Gastroesophageal sphincter (tissue), 3 donors: ENCODE results near the gene LRP4.

Experiments
- POLR2A ChIP-seq, 2 donors: fragments of 450-650 bp; IDR thresholded peaks; one replicate each; pipeline ENCODE4 v1.6.1; 2017; ENCODE audit warnings: antibody characterized with exemption in 2 of 2, mild to moderate bottlenecking in 2 of 2, moderate library complexity in 1 of 2
- TF ChIP-seq, protein P1 (sequence below), 4 experiments: fragments of 200-600 bp in 2 of 4; fragments of 450-650 bp in 2 of 4; sonication (generic) in 1 of 4; IDR thresholded peaks; one replicate each; pipeline ENCODE4 v1.5.1; 2017 to 2019; ENCODE audit warnings: antibody characterized with exemption in 4 of 4, mild to moderate bottlenecking in 2 of 4, moderate library complexity in 2 of 4

DNA sequence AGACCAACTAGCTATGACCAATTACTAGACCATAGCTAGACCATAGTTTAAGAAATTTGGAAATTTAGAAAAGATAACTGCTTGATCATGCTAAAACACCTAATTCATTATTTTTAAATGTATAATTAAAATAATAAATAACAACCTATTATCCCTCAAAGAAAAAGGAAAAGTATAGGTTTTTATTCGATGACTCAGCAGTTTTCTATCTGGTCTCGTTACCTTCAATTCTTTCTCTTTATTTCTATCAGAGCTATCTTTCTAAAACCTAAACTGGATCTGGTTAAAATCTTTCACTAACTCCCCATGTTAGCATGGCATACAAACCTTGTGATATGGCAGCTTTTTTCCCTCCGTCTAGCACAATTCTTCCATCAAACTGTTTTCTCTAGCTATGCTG, 45.5 kb upstream of the LRP4 start:
- TF ChIP-seq, protein P1, sequence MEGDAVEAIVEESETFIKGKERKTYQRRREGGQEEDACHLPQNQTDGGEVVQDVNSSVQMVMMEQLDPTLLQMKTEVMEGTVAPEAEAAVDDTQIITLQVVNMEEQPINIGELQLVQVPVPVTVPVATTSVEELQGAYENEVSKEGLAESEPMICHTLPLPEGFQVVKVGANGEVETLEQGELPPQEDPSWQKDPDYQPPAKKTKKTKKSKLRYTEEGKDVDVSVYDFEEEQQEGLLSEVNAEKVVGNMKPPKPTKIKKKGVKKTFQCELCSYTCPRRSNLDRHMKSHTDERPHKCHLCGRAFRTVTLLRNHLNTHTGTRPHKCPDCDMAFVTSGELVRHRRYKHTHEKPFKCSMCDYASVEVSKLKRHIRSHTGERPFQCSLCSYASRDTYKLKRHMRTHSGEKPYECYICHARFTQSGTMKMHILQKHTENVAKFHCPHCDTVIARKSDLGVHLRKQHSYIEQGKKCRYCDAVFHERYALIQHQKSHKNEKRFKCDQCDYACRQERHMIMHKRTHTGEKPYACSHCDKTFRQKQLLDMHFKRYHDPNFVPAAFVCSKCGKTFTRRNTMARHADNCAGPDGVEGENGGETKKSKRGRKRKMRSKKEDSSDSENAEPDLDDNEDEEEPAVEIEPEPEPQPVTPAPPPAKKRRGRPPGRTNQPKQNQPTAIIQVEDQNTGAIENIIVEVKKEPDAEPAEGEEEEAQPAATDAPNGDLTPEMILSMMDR (IDR thresholded peaks at IDR 0.05): no peak
- TF ChIP-seq POLR2A (IDR thresholded peaks at IDR 0.05): no peak
